Posterior vena cava (tissue), 2 donors: ENCODE data around the gene PRAMEF2. TPM values are rescaled to one million over a fixed set of nuclear protein-coding genes. Genes with fewer than 3 reads are reported as not detected.

Experiments
- total RNA-seq, 2 donors: library from RNA; stranded (reverse); fragmentation: NEBNext Ultra II Directional; extraction: Animal tissue kit (Norgen Biotek cat#: 25700); gene quantifications; one replicate each; pipeline ENCODE4 v1.2.1, GENCODE V29; 2021
- donor health status: DM: yes; HTN: yes; CAD: no.
- donor health status: DM: yes; HTN: yes; CAD: no.

The PRAMEF2 gene
- total RNA-seq, 2 donors from 2014 or later = not detected

Other genes with a start within 250 kb of the PRAMEF2 start
- 100 to 1,000 TPM; 107 to 144 TPM for gene DHRS3, start 238.9 kb upstream of the PRAMEF2 start, total RNA-seq
- not detected for gene AADACL4, start 213.0 kb upstream of the PRAMEF2 start, total RNA-seq
- gene AADACL3, start 141.0 kb upstream of the PRAMEF2 start, total RNA-seq = not detected
- not detected for gene CFAP107, start 110.9 kb upstream of the PRAMEF2 start, total RNA-seq
- gene PRAMEF12, start 83.3 kb upstream of the PRAMEF2 start, total RNA-seq = not detected
- gene PRAMEF1, start 65.7 kb upstream of the PRAMEF2 start, total RNA-seq = not detected
- gene PRAMEF11, start 25.7 kb upstream of the PRAMEF2 start, total RNA-seq = not detected
- not detected for gene HNRNPCL1, start 8.4 kb upstream of the PRAMEF2 start, total RNA-seq
- not detected for gene PRAMEF4, start 29.1 kb downstream of the PRAMEF2 start, total RNA-seq
- not detected for gene PRAMEF10, start 41.2 kb downstream of the PRAMEF2 start, total RNA-seq
- gene PRAMEF7, start 59.5 kb downstream of the PRAMEF2 start, total RNA-seq = not detected
- not detected for gene PRAMEF6, start 90.5 kb downstream of the PRAMEF2 start, total RNA-seq
- not detected for gene PRAMEF27, start 199.5 kb downstream of the PRAMEF2 start, total RNA-seq
- not detected for gene HNRNPCL3, start 203.7 kb downstream of the PRAMEF2 start, total RNA-seq
- gene PRAMEF25, start 213.7 kb downstream of the PRAMEF2 start, total RNA-seq = not detected